Measurements from ENCODE around the gene SRBD1.
A peak's percentile ranks its signal among the peaks of the same experiment; 100 is the strongest.

The SRBD1 gene

GRCh38 chr2:45510701-45511420 is 100.2 kb downstream of the SRBD1 start:
- no peak overlapping the region for H3K4me3 ChIP-seq (replicated peaks; ENCODE audit: low read depth, low read length)
- no peak for DNase-seq (ENCODE audit: extremely low read depth, insufficient read length)
- H3K36me3 ChIP-seq (ENCODE audit: control insufficient read depth, insufficient read depth, low read length): peaks cover 2% of the 10 kb centered on the region; the same call in 1 of the 2 replicates
- TF ChIP-seq CTCF (IDR thresholded peaks at IDR 0.05; ENCODE audit: insufficient read depth, low read length, poor library complexity, severe bottlenecking): no peak
- H3K27me3 ChIP-seq (replicated peaks; ENCODE audit: control insufficient read depth, insufficient read depth, low read length): no peaks in the 10 kb centered on the region

- Histone ChIP-seq H3K36me3 (ENCODE audit: control insufficient read depth, insufficient read depth, low read length) (no peaks in the 10 kb centered on the region), H3K27me3 (replicated peaks; ENCODE audit: control insufficient read depth, insufficient read depth, low read length) (no peaks in the 10 kb centered on the region), H3K4me3 (replicated peaks; ENCODE audit: low read depth, low read length) (no peak overlapping the region)
- TF ChIP-seq CTCF (IDR thresholded peaks at IDR 0.05; ENCODE audit: insufficient read depth, low read length, poor library complexity, severe bottlenecking): no peak
- no peak for DNase-seq (ENCODE audit: extremely low read depth, insufficient read length)
Observed at GRCh38 chr2:45506756-45507155, 104.3 kb downstream of the SRBD1 start.

DNA sequence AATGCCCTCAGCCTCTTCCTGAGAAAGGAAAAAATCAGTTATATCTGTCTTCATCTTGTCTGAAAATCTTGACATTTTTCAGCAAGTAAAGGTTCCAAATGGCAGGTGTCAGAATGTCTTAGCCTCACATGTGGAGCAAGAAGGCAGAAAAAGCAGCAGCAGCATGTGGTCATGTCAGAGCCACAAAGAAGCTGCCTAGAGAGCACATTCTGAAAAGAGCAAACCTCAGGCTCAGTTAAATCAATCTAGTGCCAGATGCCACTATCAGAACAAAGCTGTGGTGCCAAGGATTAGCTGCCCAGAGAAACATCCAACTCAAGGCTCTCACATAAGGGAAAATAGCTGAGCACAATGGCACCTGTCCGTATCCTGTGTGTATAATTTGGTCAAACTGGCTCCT is 105.9 kb downstream of the SRBD1 start:
- H3K4me3 ChIP-seq (replicated peaks; ENCODE audit: low read depth, low read length): no peak overlapping the region
- H3K27me3 ChIP-seq (replicated peaks; ENCODE audit: control insufficient read depth, insufficient read depth, low read length): no peaks in the 10 kb centered on the region
- no peaks in the 10 kb centered on the region for H3K36me3 ChIP-seq (ENCODE audit: control insufficient read depth, insufficient read depth, low read length)
- DNase-seq (ENCODE audit: extremely low read depth, insufficient read length): no peak
- TF ChIP-seq CTCF (IDR thresholded peaks at IDR 0.05; ENCODE audit: insufficient read depth, low read length, poor library complexity, severe bottlenecking): no peak

DNA sequence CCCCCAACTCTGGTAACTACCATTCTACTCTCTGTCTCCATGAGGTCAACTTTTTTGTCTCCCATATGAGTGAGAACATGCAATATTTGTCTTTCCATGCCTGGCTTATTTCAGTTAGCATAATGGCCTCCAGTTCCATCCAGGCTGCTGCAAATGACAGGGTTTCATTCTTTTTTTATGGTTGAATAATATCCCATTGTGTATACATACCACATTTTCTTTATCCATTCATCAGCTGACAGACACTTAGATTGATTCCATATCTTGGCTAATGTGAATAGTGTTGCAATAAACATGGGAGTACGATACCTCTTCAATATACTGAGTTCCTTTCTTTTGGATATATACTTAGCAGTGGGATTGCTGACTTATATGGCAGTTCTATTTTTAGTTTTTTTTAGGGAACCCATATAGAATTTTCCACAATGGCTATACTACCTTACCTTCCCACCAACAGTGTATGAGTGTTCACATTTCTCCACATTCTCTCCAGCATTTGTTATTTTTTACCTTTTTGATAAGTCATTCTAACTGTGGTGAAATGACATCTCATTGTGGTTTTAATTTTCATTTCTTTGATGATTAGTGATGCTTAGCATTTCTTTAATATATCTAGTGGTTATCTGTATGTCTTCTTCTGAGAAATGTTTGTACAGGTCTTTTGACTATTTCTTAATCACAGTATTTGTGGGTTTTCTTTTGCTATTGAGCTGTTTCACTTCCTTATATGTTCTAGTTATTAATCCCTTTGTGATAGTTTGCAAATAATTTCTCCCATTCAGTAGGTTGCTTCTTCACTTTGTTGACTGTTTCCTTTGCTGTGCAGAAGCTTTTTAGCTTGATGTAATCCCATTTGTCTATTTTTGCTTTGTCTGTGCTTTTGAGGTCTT is 112.2 kb downstream of the SRBD1 start:
- DNase-seq (ENCODE audit: extremely low read depth, insufficient read length): no peak
- no peaks in the 10 kb centered on the region for H3K36me3 ChIP-seq (ENCODE audit: control insufficient read depth, insufficient read depth, low read length)
- TF ChIP-seq CTCF (IDR thresholded peaks at IDR 0.05; ENCODE audit: insufficient read depth, low read length, poor library complexity, severe bottlenecking): no peak
- no peak overlapping the region for H3K4me3 ChIP-seq (replicated peaks; ENCODE audit: low read depth, low read length)
- no peaks in the 10 kb centered on the region for H3K27me3 ChIP-seq (replicated peaks; ENCODE audit: control insufficient read depth, insufficient read depth, low read length)

GRCh38 chr2:45497355-45497754 is 113.7 kb downstream of the SRBD1 start:
- no peaks in the 10 kb centered on the region for H3K27me3 ChIP-seq (replicated peaks; ENCODE audit: control insufficient read depth, insufficient read depth, low read length)
- no peak for TF ChIP-seq CTCF (IDR thresholded peaks at IDR 0.05; ENCODE audit: insufficient read depth, low read length, poor library complexity, severe bottlenecking)
- H3K36me3 ChIP-seq (ENCODE audit: control insufficient read depth, insufficient read depth, low read length): no peaks in the 10 kb centered on the region
- no peak overlapping the region for H3K4me3 ChIP-seq (replicated peaks; ENCODE audit: low read depth, low read length)
- DNase-seq (ENCODE audit: extremely low read depth, insufficient read length): peak; percentile 4
